ENCODE data around the gene PFN3.

Gene PFN3

GRCh38 chr5:177435847-177436536 is 35.5 kb upstream of the PFN3 start:
- Histone ChIP-seq H3K9ac (ENCODE audit: low read length in 5 of 5) (no peak overlapping the region), H3K4me1 (ENCODE audit: control insufficient read depth in 5 of 5, insufficient read depth in 5 of 5, low read length in 5 of 5) (peaks cover 0 to 15% (median 5%) of the 10 kb centered on the region in 5 donors), H3K36me3 (ENCODE audit: control insufficient read depth in 5 of 5, insufficient read depth in 5 of 5, low read length in 5 of 5) (peaks cover 0 to 85% (median 74%) of the 10 kb centered on the region in 5 donors), H3K9me3 (ENCODE audit: control insufficient read depth in 5 of 5, low read length in 5 of 5) (no peaks in the 10 kb centered on the region), H3K27ac (ENCODE audit: low read depth, low read length) (no peak overlapping the region), H3K4me3 (ENCODE audit: low read depth in 1 of 5, low read length in 5 of 5) (no peak overlapping the region), H3K27me3 (ENCODE audit: control insufficient read depth in 5 of 5, insufficient read depth in 4 of 5, low read length in 5 of 5) (no peaks in the 10 kb centered on the region)

GRCh38 chr5:177434942-177435738 is 34.7 kb upstream of the PFN3 start:
- H3K9ac ChIP-seq (ENCODE audit: low read length in 5 of 5): no peak overlapping the region
- H3K4me3 ChIP-seq (ENCODE audit: low read depth in 1 of 5, low read length in 5 of 5): no peak overlapping the region
- H3K27me3 ChIP-seq (ENCODE audit: control insufficient read depth in 5 of 5, insufficient read depth in 4 of 5, low read length in 5 of 5): no peaks in the 10 kb centered on the region
- peaks cover 0 to 85% (median 71%) of the 10 kb centered on the region in 5 donors for H3K36me3 ChIP-seq (ENCODE audit: control insufficient read depth in 5 of 5, insufficient read depth in 5 of 5, low read length in 5 of 5)
- peaks cover 0 to 21% (median 6%) of the 10 kb centered on the region in 5 donors for H3K4me1 ChIP-seq (ENCODE audit: control insufficient read depth in 5 of 5, insufficient read depth in 5 of 5, low read length in 5 of 5)
- no peaks in the 10 kb centered on the region for H3K9me3 ChIP-seq (ENCODE audit: control insufficient read depth in 5 of 5, low read length in 5 of 5)
- H3K27ac ChIP-seq (ENCODE audit: low read depth, low read length): no peak overlapping the region

GRCh38 chr5:177434437-177434836 is 34.0 kb upstream of the PFN3 start:
- H3K9me3 ChIP-seq (ENCODE audit: control insufficient read depth in 5 of 5, low read length in 5 of 5): no peaks in the 10 kb centered on the region
- H3K9ac ChIP-seq (ENCODE audit: low read length in 5 of 5): no peak overlapping the region
- H3K4me1 ChIP-seq (ENCODE audit: control insufficient read depth in 5 of 5, insufficient read depth in 5 of 5, low read length in 5 of 5): peaks cover 0 to 28% (median 10%) of the 10 kb centered on the region in 5 donors
- H3K36me3 ChIP-seq (ENCODE audit: control insufficient read depth in 5 of 5, insufficient read depth in 5 of 5, low read length in 5 of 5): peaks cover 0 to 80% (median 70%) of the 10 kb centered on the region in 5 donors
- no peak overlapping the region for H3K4me3 ChIP-seq (ENCODE audit: low read depth in 1 of 5, low read length in 5 of 5)
- H3K27me3 ChIP-seq (ENCODE audit: control insufficient read depth in 5 of 5, insufficient read depth in 4 of 5, low read length in 5 of 5): no peaks in the 10 kb centered on the region
- H3K27ac ChIP-seq (ENCODE audit: low read depth, low read length): no peak overlapping the region

- Histone ChIP-seq H3K4me3 (ENCODE audit: low read depth in 1 of 5, low read length in 5 of 5) (no peak overlapping the region), H3K4me1 (ENCODE audit: control insufficient read depth in 5 of 5, insufficient read depth in 5 of 5, low read length in 5 of 5) (peaks cover 0 to 34% (median 17%) of the 10 kb centered on the region in 5 donors), H3K36me3 (ENCODE audit: control insufficient read depth in 5 of 5, insufficient read depth in 5 of 5, low read length in 5 of 5) (peaks cover 0 to 79% (median 70%) of the 10 kb centered on the region in 5 donors)
These were observed 33.3 kb upstream of the PFN3 start for GRCh38 chr5:177433658-177434217.

GRCh38 chr5:177432839-177433657 is 32.6 kb upstream of the PFN3 start:
- Histone ChIP-seq H3K9ac (ENCODE audit: low read length in 5 of 5) (no peak overlapping the region), H3K4me1 (ENCODE audit: control insufficient read depth in 5 of 5, insufficient read depth in 5 of 5, low read length in 5 of 5) (peaks cover 0 to 41% (median 24%) of the 10 kb centered on the region in 5 donors), H3K9me3 (ENCODE audit: control insufficient read depth in 5 of 5, low read length in 5 of 5) (no peaks in the 10 kb centered on the region), H3K36me3 (ENCODE audit: control insufficient read depth in 5 of 5, insufficient read depth in 5 of 5, low read length in 5 of 5) (peaks cover 0 to 79% (median 65%) of the 10 kb centered on the region in 5 donors), H3K27ac (ENCODE audit: low read depth, low read length) (no peak overlapping the region), H3K27me3 (ENCODE audit: control insufficient read depth in 5 of 5, insufficient read depth in 4 of 5, low read length in 5 of 5) (no peaks in the 10 kb centered on the region), H3K4me3 (ENCODE audit: low read depth in 1 of 5, low read length in 5 of 5) (no peak overlapping the region)

More at GRCh38 chr5:177433658-177434217, 33.3 kb upstream of the PFN3 start:
- H3K9ac ChIP-seq (ENCODE audit: low read length in 5 of 5): no peak overlapping the region
- H3K9me3 ChIP-seq (ENCODE audit: control insufficient read depth in 5 of 5, low read length in 5 of 5): no peaks in the 10 kb centered on the region
- H3K27me3 ChIP-seq (ENCODE audit: control insufficient read depth in 5 of 5, insufficient read depth in 4 of 5, low read length in 5 of 5): no peaks in the 10 kb centered on the region
- H3K27ac ChIP-seq (ENCODE audit: low read depth, low read length): no peak overlapping the region

GRCh38 chr5:177432143-177432838 is 31.8 kb upstream of the PFN3 start:
- Histone ChIP-seq H3K9ac (ENCODE audit: low read length in 5 of 5) (no peak overlapping the region), H3K36me3 (ENCODE audit: control insufficient read depth in 5 of 5, insufficient read depth in 5 of 5, low read length in 5 of 5) (peaks cover 0 to 72% (median 59%) of the 10 kb centered on the region in 5 donors), H3K27me3 (ENCODE audit: control insufficient read depth in 5 of 5, insufficient read depth in 4 of 5, low read length in 5 of 5) (no peaks in the 10 kb centered on the region), H3K4me1 (ENCODE audit: control insufficient read depth in 5 of 5, insufficient read depth in 5 of 5, low read length in 5 of 5) (peaks cover 4 to 48% (median 31%) of the 10 kb centered on the region in 5 donors), H3K4me3 (ENCODE audit: low read depth in 1 of 5, low read length in 5 of 5) (no peak overlapping the region), H3K9me3 (ENCODE audit: control insufficient read depth in 5 of 5, low read length in 5 of 5) (no peaks in the 10 kb centered on the region), H3K27ac (ENCODE audit: low read depth, low read length) (no peak overlapping the region)

GRCh38 chr5:177431317-177432142 is 31.1 kb upstream of the PFN3 start:
- no peaks in the 10 kb centered on the region for H3K27me3 ChIP-seq (ENCODE audit: control insufficient read depth in 5 of 5, insufficient read depth in 4 of 5, low read length in 5 of 5)
- H3K9me3 ChIP-seq (ENCODE audit: control insufficient read depth in 5 of 5, low read length in 5 of 5): no peaks in the 10 kb centered on the region
- no peak overlapping the region for H3K4me3 ChIP-seq (ENCODE audit: low read depth in 1 of 5, low read length in 5 of 5)
- H3K36me3 ChIP-seq (ENCODE audit: control insufficient read depth in 5 of 5, insufficient read depth in 5 of 5, low read length in 5 of 5): peaks cover 0 to 66% (median 54%) of the 10 kb centered on the region in 5 donors
- H3K9ac ChIP-seq (ENCODE audit: low read length in 5 of 5): peak overlapping the region in 1 of 5 donors; percentile 4
- H3K27ac ChIP-seq (ENCODE audit: low read depth, low read length): no peak overlapping the region
- H3K4me1 ChIP-seq (ENCODE audit: control insufficient read depth in 5 of 5, insufficient read depth in 5 of 5, low read length in 5 of 5): peaks cover 6 to 55% (median 37%) of the 10 kb centered on the region in 5 donors

- Histone ChIP-seq H3K4me1 (ENCODE audit: control insufficient read depth in 5 of 5, insufficient read depth in 5 of 5, low read length in 5 of 5) (peaks cover 6 to 55% (median 37%) of the 10 kb centered on the region in 5 donors), H3K9ac (ENCODE audit: low read length in 5 of 5) (peak overlapping the region in 1 of 5 donors; percentile 4), H3K27me3 (ENCODE audit: control insufficient read depth in 5 of 5, insufficient read depth in 4 of 5, low read length in 5 of 5) (no peaks in the 10 kb centered on the region), H3K36me3 (ENCODE audit: control insufficient read depth in 5 of 5, insufficient read depth in 5 of 5, low read length in 5 of 5) (peaks cover 0 to 60% (median 49%) of the 10 kb centered on the region in 5 donors), H3K9me3 (ENCODE audit: control insufficient read depth in 5 of 5, low read length in 5 of 5) (no peaks in the 10 kb centered on the region), H3K27ac (ENCODE audit: low read depth, low read length) (no peak overlapping the region), H3K4me3 (ENCODE audit: low read depth in 1 of 5, low read length in 5 of 5) (no peak overlapping the region)
These were observed 30.5 kb upstream of the PFN3 start for GRCh38 chr5:177430972-177431316.
